HG02970 (cell line): ENCODE data around the gene TMED9.
"Not testable (repeated sequence)": the region's sequence is repeated elsewhere in the genome, so short reads cannot be mapped to it uniquely, and the experiment has no call there.

ENCODE experiments used
- ATAC-seq: cut with Tn5 transposase; IDR thresholded peaks from one replicate; pipeline ENCODE4 v1.9.1; 2021; ENCODE audit warnings: mild to moderate bottlenecking, moderate library complexity, moderate number of reproducible peaks; ENCODE audit not compliant: unreplicated experiment, low FRiP score

The TMED9 gene

DNA sequence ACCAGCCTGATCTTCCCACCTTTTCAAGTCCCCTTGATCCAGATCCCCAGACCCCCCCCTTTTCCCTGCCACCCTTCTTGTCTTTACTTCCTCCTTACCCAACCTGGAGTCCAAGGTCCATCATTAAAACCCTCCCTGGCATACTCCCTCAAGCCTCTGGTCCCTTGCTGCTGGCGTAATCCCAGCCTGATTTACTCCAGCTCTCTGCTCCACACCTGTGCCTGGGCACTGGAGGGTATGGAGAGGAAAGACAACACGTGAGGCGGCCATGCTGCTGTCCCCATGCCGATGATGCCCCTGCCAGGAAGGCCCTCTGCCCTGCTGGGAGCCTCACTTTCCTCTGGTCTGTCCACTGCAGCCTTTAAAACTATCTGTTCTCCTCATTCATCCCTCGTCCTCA, 13.1 kb downstream of the TMED9 start:
- ATAC-seq, result no peak

DNA sequence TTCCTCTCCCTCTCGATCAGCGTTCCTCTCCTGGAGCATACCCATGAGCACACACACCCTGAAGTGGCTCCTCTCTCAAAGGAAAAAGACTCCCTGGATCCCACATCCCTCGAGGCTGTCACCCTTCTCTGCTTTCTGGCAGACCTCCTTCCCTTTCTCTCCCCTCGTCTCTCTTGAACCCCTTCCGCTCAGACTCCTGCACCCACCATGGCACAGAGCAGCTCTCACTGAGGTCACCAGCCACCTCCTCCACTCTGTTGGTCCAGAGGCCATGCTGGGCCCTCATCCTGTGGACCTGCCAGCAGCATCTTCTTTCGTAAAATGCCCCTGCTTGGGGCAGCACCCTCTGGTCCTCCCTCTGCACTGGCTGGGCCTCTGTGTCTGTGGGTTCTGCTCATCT, 13.7 kb downstream of the TMED9 start:
- ATAC-seq, result no peak

GRCh38 chr5:177606071-177607051, 14.4 kb downstream of the TMED9 start:
- no peak for ATAC-seq

- ATAC-seq, result no peak
Observed at GRCh38 chr5:177607115-177607451, 15.1 kb downstream of the TMED9 start.

GRCh38 chr5:177607452-177608192, 15.6 kb downstream of the TMED9 start:
- no peak for ATAC-seq

DNA sequence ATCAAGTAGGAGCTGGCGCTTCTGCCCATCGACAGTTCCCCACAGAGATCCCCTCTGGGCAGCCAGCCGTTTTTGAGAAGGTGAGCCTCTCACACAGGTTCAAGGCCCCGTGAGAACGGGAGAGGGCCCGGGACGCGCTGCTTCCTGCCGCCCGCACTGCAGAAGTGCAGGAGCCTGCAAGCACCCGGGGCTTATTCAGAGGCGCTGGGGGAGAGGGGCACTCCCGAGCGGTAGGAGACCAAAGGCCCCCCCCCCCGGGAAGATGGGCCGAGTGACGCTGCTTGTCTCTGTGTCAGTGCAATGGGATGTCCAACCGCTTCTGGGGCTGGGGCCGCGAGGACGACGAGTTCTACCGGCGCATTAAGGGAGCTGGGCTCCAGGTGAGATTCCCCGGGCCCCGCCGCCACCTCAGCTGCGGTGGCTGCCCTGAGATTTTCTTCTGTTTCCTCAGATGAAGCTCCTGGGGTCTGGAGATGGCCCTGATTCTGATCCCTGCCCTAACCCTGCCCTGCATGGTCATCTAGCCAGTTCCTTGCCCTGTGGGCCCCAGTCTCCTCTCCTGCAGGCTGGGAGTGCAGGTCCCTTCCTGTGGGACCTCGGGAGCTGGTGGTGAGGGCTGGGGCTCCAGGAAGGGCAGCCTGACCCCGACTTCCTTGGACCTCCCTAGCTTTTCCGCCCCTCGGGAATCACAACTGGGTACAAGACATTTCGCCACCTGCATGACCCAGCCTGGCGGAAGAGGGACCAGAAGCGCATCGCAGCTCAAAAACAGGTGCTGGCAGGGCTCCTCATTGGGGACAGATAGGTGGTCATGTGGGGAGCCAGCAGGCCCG, 16.5 kb downstream of the TMED9 start:
- no peak for ATAC-seq

DNA sequence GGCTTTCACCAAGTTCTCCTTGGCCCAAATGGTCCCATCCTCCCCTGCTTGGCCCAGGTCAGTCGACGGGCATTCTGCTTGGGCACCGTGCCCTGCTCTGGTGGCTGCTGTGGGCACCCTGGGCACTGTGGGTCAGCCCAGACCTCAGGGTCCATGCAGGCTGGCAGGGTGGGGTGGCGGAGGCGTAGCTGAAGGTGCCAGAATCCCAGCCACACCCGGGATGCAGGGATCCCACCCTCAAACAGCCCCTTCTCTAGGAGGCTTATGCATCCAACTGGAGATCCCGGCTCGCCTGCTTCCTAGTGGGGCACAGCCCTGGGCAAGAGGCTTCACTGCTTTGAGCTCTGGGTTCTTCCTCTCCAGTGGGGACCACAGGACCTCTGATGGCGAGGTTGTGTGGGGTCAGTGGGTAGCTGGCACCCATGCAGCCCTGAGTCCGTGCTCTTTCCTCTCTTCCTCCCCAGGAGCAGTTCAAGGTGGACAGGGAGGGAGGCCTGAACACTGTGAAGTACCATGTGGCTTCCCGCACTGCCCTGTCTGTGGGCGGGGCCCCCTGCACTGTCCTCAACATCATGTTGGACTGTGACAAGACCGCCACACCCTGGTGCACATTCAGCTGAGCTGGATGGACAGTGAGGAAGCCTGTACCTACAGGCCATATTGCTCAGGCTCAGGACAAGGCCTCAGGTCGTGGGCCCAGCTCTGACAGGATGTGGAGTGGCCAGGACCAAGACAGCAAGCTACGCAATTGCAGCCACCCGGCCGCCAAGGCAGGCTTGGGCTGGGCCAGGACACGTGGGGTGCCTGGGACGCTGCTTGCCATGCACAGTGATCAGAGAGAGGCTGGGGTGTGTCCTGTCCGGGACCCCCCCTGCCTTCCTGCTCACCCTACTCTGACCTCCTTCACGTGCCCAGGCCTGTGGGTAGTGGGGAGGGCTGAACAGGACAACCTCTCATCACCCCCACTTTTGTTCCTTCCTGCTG, 17.4 kb downstream of the TMED9 start:
- no peak for ATAC-seq

DNA sequence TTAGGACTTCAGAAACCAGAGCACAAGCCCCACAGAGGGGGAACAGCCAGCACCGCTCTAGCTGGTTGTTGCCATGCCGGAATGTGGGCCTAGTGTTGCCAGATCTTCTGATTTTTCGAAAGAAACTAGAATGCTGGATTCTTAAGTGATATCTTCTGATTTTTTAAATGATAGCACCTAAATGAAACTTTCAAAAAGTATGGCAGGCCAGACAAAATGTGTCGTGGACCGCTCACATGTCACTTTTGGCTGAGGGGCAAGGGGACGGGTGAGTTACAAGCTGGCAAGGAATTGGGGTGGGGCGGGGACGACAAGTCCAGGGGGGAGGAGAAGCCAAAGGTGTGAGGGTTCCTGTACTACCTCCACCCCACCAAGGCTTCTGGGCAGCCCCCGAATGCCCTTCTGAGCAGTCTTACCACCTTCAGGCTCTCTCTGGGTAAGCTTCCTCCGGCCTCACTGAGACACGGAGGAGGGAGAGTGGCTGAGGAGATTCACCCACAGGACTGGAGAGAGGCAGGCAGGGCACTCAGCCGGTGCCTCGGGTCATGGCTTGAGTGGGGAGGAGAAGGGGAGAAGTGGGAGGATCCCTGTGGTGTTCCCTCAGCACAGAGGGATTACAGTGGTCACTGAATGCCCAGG, 18.2 kb downstream of the TMED9 start:
- no peak for ATAC-seq

GRCh38 chr5:177610770-177611445, 18.9 kb downstream of the TMED9 start:
- ATAC-seq, result no peak

DNA sequence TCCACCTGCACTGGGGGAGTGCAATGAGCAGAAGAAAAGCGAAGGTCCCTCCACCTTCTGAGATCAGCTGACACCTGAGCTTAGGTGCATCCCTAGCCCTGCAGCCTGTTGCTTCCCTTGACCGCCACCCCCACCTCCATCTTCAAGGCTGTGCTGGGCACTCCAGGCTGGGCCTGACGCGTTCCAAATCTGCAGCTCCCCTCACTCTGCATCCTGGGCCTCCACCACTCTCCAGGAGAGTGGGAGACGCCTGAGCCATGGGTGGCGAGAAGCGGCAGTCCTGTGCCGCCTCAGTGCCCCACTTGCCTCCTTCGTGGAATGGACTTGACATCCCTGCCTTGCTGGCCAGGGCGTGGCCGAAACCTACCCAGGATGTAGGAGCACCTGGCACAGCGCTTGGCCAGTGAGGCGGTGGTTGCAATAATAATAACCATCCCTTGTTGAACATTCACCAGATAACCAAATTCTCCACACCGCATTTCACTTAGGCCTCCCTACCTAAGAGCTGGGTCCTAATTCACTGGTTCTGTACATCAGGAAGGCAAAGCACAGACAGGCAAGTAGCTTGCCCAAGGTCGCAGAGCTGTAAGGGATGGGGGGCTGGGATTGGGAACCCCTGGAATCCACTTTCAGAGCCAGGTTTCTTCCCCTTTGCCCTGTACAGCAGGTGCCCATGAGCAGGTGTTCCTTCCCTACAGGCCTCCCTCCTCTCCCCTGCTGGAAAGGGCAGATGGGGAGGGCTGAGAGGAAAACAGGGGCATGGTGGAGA, 19.6 kb downstream of the TMED9 start:
- no peak for ATAC-seq

DNA sequence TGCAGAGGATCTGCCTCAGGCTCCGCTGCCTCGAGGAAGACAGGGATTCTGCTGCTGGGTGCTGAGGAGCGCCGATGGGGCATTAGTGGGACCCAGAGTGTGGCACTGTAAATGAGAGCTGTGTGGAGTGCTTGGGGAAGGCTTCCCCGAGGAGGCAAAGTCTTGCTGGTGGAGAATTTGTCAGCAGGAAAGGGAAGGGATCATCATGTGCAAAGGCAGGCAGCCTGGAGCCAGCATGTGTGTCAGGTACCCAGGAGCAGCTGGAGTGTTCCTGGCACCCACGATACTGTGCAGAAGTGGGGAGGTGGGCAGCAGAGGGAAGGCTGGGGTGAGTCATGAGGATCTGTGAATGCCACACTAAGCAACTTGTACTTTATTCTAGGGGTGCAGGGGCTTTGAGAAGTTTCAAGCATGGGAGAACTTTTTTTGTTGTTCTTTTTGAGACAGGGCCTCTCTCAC, 20.2 kb downstream of the TMED9 start:
- ATAC-seq, result no peak

GRCh38 chr5:177620560-177620959, 28.6 kb downstream of the TMED9 start:
- no peak for ATAC-seq

DNA sequence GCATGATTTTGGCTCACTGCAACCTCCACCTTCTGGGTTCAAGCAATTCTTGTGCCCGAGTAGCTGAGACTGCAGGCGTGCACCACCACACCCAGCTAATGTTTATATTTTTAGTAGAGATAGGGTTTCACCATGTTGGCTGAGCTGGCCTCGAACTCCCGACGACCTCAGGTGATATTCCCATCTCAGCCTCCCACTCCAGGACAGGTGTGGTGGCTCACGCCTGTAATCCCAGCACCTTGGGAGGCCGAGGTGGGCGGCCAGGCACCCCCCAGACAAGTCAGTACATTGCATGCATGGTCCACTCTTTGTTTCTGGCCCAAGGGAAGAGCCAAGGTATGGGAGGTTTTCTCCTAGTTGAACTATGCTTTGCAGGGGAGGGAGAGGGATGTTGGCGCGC, 32.2 kb downstream of the TMED9 start:
- not testable (repeated sequence) for ATAC-seq

DNA sequence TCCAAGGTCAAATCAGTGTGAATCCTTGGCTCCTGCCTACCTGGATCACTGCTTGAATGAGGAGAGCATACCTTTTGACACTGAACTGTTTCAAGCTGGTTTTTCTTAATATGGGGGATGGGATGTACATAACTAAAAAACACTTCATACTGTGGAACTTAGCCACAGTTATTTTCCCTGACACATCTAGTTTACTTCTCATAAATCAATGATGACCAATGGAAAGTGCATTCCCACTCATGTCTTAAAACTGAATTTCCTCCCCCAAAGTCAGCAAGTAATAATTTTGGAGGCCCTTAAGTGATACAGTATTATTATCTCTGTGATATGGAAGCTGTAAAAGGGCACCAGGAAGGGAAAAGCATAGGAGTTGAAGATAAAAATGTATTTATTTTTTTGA, 38.2 kb downstream of the TMED9 start:
- not testable (repeated sequence) for ATAC-seq

- not testable (repeated sequence) for ATAC-seq
Observed at GRCh38 chr5:177634912-177635311, 42.9 kb downstream of the TMED9 start.

GRCh38 chr5:177645462-177645861, 53.5 kb downstream of the TMED9 start:
- not testable (repeated sequence) for ATAC-seq
